Activated T-helper 9 cell treated with anti-CD3 and anti-CD28 coated beads, Interleukin-2, amount 50 U/mL, for 16 hours (primary cell): Measurements from ENCODE around the gene OPRD1.
A peak's percentile ranks its signal among the peaks of the same experiment; 100 is the strongest.
"Not testable (repeated sequence)": the region's sequence is repeated elsewhere in the genome, so short reads cannot be mapped to it uniquely, and the experiment has no call there.

ENCODE experiments used
- DNase-seq: peaks from one replicate; pipeline ENCODE4 v3.0.0-alpha.2; 2020; ENCODE audit warnings: low read depth

The OPRD1 gene

DNA sequence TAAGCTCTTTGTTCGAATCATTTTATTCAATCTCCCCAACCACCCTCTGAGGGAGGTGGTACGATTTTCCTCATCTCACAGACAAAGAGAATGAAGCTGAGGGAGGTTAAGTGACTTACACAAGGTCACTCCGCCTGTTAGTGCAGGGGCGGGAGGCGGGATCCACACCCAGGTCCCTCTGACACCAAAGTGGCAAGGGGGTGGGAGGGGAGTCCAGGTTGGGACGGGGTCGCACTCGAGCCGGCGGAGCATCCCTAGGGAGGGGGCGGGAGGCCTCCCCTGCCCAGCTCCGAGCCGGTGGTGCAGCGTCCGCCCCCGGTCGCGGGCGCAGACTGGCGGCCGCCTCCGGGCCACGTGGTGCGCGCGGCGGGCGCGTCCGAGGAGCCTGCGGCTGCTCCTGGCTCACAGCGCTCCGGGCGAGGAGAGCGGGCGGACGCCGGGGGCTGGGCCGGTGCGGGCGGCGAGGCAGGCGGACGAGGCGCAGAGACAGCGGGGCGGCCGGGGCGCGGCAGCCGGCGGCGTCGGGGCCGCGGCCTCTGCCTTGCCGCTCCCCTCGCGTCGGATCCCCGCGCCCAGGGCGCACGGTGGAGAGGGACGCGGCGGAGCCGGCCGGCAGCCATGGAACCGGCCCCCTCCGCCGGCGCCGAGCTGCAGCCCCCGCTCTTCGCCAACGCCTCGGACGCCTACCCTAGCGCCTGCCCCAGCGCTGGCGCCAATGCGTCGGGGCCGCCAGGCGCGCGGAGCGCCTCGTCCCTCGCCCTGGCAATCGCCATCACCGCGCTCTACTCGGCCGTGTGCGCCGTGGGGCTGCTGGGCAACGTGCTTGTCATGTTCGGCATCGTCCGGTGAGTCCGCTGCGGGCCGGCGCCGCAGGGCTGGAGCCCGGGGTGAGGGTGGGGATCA is at the start of gene OPRD1:
Gene OPRD1 (plus strand): TSS at position 405 of the 903 bp plus-strand sequence. CDS start 214 bp downstream, at position 619.
- DNase-seq, result no peak

DNA sequence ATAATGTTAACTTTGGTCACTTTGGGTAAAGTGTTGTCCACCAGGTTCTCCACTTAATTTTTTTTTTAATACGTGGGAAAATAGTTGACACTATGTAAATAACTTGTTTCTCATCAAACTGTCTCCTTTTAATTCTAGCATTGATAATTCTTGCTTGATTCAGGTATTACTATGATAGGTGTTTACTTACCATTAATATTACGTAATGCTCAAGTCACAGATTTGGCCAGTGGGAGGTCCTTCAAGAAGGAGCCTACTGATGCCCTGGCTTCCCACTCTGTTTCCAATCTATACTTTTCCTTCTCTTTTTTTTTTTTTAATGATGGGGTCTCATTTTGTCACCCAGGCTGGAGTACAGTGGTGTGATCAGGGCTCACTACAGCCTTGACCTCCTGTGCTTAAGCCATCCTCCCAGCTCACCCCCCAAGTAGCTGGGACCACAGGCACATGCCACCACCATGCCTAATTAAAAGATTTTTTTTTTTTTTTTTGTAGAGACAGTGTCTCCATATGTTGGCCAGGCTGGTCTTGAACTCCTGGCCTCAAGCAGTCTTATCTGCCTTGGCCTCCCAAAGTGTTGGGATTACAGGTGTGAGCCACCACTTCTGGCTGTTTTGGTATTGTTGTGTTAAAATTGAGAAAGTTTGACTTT is 45.3 kb upstream of the OPRD1 start:
- no peak for DNase-seq

DNA sequence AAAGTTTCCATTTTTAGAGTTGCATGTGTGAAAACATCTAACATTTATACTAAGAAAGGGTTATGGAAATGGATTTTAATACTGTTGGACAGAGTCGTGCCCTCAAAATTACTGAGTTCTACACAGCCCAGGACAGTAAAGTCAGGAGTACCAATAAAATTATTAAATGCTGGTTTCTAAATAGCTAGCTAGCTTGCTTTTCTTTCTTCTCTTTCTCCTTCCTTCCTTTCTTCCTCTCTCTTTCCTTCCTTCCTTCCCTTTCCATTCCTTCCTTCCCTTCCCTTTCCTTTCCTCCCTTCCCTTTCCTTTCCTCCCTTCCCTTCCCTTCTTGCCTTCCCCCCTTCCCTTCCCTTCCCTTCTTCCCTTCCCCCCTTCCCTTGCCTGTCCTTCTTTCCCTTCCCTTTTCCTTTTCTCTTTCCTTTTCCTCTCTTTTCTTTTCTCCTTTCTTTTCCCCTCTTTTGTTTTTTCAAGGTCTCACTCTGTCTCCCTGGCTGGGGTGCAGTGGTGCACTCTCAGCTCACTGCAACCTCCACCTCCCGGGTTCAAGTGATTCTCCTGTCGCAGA is 41.3 kb upstream of the OPRD1 start:
- DNase-seq, result no peak

DNA sequence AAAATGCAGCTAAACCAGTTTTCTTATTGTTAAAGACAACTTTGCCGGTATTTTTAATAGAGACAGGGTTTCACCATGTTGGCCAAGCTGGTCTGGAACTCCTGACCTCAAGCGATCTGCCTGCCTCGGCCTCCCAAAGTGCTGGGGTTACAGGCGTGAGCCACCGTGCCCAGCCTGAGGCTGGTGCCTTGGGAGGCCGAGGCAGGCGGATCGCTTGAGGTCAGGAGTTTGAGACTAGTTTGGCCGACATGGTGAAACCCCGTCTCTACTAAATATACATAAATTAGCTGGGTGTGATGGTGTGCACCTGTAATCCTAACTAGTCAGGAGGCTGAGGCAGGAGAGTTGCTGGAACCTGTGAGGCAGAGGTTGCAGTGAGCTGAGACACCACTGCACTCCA is 40.0 kb upstream of the OPRD1 start:
- DNase-seq, result not testable (repeated sequence)

DNA sequence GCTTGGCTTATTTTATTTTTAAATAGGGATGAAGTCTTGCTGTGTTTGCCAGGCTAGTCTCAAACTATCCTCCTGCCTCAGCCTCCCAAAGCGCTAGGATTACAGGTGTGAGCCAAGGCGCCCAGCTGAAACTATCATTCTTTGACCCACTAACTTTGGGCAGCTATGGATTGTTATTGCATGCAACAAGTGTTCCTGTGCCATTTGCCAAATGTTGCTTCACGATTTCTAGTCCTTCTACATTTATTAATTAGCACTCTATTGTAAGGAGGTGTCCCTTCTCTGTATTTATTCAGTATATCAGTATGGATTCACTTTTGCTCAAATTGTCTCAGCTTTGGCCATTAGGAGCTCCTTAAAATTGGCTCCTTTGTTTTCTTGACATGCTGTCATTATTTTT is 38.9 kb upstream of the OPRD1 start:
- DNase-seq, result no peak

DNA sequence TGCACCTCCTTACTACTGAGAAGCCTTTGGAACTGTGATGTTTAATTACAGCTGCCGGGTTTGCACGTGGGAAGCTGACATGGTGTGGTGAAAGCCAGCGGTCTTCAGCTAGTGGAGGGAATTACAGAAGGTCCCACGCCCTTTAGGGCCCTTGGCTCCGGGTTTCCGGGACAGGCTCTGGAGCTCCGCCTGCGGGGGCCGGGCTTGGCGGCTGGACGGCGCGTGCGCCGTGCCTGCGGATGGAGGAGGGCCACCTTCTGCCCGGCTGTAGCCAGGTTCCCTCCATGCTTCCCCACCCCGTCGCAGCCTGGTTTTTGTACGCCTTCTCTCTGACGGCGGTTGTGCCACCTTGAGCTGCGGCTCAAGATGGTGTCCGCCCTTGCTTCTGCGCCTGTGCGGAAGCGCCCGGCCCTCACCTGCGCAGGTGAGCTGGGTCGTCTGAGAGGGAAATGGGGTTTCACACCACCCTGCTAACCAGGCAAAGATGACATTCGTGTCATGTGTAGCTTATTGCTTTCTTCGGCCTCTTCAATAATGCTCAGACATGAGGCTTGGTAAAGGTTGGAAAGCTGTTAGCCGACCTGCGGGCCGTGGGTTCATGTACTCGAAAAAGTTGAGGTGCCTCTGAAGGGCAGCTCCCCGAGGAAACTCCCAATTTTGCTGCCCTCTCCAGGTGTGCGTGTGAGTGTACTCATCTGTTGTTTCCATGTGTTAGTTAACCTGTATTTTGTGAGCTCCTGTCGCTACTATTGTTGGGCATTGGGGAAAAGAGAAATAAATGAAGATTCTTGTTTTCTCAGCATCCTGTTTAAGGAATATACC is 36.6 kb upstream of the OPRD1 start:
- peak; percentile 42 for DNase-seq

DNA sequence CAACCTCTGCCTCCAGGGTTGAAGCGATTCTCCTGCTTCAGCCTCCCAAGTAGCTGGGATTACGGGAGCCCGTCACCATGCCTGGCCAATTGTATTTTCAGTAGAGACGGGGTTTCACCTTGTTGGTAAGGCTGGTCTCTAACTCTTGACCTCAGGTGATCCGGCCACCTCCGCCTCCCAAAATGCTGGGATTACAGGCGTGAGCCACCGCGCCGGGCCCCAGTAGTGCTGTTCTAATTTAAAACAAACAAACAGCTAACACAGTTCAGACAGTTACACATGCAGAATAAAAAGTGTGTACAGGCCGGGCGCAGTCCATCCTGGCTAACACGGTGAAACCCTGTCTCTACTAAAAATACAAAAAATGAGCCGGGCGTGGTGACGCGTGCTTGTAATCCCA is 35.6 kb upstream of the OPRD1 start:
- no peak for DNase-seq

DNA sequence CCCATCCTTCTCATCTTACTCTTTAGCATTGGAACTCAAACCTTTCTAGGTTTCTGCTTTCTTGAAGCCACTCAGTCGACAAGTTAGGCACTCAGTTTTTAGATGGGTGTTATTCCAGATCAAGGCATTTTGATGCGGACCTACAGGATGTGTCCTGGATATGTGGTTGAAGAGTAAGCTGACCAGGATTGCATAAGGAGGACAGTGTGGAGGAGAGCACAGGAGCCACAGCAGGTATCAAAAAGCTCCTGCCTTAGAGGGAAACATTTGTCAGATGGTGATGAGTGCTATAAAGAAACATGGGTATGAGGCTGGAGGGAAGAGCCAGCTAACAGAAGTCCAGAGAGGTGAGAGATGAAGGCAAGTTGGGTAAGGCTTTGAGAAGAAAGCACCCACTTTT is 33.9 kb upstream of the OPRD1 start:
- no peak for DNase-seq

DNA sequence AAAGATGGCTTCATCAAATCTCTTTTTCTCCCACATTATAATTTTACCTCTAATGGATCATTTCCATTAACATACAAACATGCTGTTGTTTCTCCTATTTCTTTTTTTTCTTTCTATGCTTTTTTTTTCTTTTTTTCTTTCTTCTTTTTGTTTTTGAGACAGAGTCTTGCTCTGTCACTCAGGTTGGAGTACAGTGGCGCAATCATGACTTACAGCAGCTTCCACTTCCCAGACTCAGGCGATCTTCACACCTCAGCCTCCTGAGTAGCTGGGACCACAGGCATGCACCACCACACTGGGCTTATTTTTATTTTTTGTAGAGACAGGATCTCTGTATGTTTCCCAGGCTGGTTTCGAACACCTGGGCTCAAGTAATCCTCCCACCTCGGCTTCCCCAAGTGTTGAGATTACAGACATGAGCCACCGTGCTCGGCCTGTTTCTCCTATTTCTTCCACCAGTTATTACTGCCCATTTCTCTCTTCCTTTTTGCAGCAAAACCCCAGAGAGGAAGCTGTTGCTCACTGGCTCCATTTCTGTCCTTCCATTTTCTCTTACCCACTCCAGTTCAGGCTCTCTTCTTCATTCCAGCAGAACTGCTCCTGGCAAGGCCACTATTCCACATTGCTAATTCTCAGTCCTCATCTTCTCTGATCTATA is 32.1 kb upstream of the OPRD1 start:
- DNase-seq, result no peak

DNA sequence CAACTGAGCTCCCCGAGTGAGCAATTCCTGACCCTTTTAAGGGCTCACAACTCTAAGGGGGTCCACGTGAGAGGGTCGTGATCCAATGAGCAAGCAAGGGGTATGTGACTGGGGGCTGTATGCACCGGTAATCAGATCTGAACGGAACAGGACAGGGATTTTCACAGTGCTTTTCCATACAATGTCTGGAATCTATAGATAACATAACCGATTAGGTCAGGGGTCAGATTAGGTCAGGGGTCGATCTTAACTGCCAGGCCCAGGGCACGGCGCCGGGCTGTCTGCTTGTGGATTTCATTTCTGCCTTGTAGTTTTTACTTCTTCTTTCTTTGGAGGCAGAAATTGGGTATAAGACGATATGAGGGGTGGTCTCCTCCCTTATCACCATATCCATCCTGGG is 30.7 kb upstream of the OPRD1 start:
- DNase-seq, result no peak

DNA sequence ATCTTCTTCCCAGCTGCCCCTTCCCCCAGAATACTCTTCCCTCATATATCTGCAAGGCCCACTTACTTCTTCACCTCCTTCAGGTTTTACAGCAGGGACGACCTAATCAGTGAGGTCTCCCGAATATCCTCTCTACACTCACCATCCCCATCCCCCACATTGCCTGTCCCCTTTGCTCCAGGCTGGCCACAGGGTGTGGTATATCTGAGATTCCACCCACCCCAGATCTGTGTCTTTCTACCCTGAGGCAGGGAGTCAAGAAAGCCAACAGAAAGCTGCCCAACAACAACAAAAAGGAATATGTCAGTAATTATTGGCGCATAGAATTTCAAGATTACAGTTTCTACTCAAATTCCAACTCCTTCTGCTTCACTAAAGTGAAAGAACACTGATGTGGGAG is 30.0 kb upstream of the OPRD1 start:
- no peak for DNase-seq

DNA sequence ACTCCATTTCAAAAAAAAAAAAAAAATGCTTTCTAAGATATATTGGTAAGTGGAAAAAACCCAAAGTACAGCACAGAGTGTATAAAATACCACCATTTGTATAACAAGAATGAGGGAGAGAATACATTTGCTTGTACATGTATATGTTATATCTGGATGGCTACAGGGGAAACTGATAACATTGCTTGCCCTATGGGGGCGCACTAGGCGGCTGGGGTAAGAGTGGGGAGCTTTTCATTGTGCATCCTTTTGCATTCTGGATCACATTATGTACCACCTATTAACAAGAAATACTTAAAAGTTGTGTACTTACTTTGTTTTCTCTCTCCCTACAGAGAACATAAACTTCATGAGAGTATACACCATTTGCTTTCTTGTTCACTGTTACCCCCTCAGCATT is 28.6 kb upstream of the OPRD1 start:
- no peak for DNase-seq

DNA sequence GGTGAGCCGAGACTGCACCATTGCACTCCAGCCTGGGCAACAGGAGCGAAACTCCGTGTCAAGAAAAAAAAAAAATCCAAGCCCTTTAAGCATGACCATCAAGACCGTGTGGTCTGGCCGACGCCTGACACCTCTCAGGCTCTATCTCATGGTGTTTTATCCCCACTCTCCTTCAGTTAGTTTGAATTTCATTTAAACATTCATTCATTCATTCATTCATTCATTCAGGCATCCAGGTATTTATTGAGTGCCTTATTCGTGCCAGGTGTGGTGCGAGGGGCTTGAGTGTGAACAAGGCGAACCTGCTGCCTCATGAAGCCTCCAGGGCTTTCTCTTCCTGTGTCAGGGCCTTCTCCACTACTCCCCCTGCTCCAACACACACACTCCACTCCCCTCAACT is 22.6 kb upstream of the OPRD1 start:
- DNase-seq, result no peak

DNA sequence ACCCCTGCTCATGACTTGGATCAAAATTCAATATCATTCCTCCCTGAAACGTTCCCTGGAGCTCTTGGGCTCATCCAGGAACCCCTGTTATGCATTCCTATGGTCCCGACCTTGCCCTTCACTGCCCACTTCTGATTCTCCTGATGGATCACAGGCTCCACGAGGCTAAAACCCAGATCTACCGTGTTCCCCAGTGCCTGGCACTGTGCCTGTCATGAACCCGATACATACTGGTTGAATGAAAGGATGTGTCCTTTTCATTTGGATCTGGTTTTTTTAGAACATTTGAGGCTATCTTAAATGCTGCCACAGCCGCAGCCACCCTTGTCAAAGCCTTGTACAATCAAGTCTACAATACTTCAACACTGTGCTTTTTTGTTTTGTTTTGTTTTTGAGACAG is 22.2 kb upstream of the OPRD1 start:
- no peak for DNase-seq

DNA sequence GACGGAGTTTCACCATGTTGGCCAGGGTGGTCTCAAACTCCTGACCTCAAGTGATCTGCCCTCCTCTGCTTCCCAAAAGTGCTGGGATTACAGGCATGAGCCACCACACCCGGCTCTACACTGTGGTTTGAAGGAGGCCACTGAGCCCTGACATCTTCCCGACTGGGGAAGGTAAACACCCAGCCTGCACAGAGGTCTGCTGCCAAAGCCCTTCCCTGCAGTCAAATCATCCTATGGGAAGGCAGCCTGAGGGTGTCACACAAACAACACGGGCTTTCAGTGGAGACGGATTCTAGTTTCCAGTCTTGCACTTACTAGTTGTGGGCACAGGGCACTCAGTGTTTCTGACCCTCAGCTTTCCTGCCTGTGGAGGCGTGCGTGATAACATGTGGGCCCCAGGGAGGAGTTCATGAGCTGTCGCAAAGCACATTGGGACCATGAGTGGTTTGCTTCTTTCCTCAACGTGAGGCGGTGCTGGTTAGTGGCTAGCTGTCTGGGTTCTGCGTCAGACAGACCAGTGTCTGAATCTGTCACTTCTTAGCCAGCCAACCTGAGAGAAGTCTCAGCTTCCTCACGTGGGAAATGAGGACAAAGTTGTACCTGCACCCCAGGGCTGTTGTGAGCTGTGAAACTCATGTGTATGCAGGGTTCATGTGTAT is 21.5 kb upstream of the OPRD1 start:
- DNase-seq, result no peak

DNA sequence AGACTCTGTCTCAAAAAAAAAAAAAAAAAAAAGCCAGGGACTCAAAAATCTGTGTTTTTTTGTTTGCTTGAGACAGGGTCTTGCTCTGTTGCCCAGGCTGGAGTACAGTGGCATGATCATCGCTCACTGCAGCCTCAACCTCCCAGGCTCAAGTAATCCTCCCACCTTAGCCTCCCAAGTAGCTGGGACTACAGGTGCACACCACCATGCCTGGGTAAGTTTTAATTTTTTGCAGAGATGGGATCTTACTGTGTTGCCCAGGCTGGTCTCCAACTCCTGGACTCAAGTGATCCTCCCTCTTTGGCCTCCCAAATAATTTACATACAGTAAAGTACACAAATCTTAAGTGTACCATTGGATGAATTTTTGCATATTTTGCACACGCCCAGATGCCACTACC is 20.0 kb upstream of the OPRD1 start:
- DNase-seq, result not testable (repeated sequence)

DNA sequence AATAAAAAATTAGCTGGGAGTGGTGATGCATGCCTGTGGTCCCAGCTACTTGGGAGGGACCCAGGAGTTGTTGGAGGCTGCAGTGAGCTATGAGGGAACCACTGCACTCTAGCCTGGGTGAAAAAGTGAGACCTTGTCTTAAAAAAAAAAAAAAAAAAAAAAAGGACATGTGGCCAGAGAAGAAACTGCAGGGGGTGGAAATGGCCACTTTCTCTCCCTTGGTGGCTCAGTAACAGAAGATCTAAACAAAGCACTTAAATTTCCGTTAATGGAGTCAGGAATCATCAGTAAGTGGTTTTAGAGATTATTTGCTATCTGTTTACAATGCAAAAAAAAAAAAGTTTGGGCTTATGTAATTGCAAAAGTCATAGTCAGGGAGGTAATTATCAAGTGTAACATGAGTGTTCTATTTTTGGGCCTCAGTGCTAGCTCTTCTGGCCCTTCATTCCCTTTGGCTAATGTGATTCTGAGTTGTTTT is 19.3 kb upstream of the OPRD1 start:
- no peak for DNase-seq

DNA sequence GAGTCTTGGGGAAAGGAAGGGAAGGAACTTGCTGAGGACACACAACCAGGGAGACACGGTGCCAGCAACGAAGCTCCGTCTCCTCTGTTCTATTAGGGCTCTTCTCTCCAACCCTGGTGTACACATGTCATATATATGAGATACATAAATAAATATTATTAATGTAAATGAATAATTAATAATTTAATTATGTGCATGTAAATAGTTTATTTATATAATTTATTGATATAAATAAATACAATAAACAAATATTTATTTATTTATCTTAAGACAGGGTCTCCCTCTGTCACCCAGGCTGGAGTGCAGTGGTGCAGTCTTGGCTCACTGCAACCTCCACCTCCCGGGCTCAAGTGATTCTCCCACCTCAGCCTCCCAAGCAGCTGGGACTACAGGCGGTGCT is 17.4 kb upstream of the OPRD1 start:
- DNase-seq, result not testable (repeated sequence)

DNA sequence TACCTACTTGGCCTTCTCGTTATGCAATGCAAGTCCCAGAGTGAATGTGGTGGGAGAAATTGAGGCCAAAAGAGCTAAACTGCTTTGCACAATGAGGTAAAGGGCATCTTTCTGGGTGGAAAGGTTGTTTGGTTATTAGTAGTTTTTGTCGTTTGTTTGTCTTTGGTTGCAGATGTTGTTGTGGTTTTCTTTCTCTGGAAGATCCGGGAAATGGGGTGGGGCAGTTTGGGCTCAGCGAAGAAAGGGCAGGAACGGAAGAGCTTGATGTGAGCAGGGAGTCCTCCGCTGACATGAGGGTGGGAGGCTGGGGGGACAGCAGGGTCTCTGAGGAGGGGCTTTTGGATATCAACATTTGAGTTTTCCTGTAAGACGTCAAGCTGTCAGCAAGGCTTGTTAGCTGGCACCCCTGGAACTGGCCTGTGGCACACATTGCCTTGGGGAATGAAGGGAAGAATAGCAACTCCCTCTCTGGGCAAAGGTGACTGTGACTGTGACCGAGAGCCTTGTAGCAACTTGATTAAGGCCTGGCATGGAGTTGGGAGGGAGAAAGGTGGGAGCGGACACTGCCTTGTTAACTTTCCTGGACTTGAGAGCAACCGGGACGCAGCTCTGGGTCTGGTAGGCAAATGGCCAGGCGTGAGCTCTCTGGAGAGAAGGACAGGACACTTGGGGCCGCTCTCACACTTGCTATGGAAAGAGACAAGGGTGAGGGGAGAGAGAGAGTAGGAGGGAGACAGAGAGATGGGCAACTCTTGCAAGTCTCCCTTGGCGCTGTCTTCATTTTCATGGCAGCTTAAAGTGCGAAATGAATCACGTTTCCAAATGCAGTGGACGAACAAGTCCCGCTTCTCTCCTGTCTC is 15.4 kb upstream of the OPRD1 start:
- no peak for DNase-seq

DNA sequence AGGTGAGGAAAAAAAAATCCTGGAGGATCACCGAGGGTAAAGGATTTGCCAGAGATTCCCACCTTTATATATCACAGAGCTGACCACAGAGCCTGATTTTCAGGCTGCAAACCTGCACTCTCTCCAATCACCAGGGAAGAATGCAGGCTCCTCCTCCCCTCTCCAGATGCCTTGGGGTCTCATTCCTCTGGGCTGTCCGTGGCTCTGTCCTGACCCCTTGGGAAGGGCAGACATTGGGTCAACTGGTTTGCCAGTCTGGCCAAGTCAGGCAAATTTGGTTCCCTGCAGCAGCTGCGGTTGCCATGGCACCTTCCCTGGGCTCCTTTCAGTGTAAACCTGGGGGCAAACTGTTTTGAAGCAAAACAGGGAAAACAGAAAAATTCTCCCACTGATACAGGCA is 11.6 kb upstream of the OPRD1 start:
- no peak for DNase-seq
